ENCODE measurements around the gene NCCRP1.

The NCCRP1 gene

GRCh38 chr19:39165857-39166256 is 30.9 kb upstream of the NCCRP1 start:
- no peak for DNase-seq (ENCODE audit: low spot score)

GRCh38 chr19:39166571-39167391 is 30.0 kb upstream of the NCCRP1 start:
- DNase-seq (ENCODE audit: low spot score): no peak

GRCh38 chr19:39167461-39168257 is 29.1 kb upstream of the NCCRP1 start:
- DNase-seq (ENCODE audit: low spot score): no peak

GRCh38 chr19:39168258-39169142 is 28.3 kb upstream of the NCCRP1 start:
- no peak for DNase-seq (ENCODE audit: low spot score)

- DNase-seq (ENCODE audit: low spot score): no peak
Observed at GRCh38 chr19:39169143-39169810, 27.5 kb upstream of the NCCRP1 start.

GRCh38 chr19:39170386-39171231 is 26.2 kb upstream of the NCCRP1 start:
- no peak for DNase-seq (ENCODE audit: low spot score)

GRCh38 chr19:39171479-39172465 is 25.0 kb upstream of the NCCRP1 start:
- DNase-seq (ENCODE audit: low spot score): no peak

GRCh38 chr19:39172700-39173501 is 23.9 kb upstream of the NCCRP1 start:
- DNase-seq (ENCODE audit: low spot score): no peak

GRCh38 chr19:39173502-39173991 is 23.2 kb upstream of the NCCRP1 start:
- no peak for DNase-seq (ENCODE audit: low spot score)

GRCh38 chr19:39174142-39174541 is 22.6 kb upstream of the NCCRP1 start:
- DNase-seq (ENCODE audit: low spot score): no peak

- no peak for DNase-seq (ENCODE audit: low spot score)
Observed at GRCh38 chr19:39174558-39175544, 21.9 kb upstream of the NCCRP1 start.

- no peak for DNase-seq (ENCODE audit: low spot score)
Observed at GRCh38 chr19:39175564-39175963, 21.2 kb upstream of the NCCRP1 start.

GRCh38 chr19:39177110-39177699 is 19.6 kb upstream of the NCCRP1 start:
- DNase-seq (ENCODE audit: low spot score): no peak

- no peak for DNase-seq (ENCODE audit: low spot score)
Observed at GRCh38 chr19:39177736-39178135, 19.0 kb upstream of the NCCRP1 start.

GRCh38 chr19:39178296-39179006 is 18.3 kb upstream of the NCCRP1 start:
- DNase-seq (ENCODE audit: low spot score): no peak

- no peak for DNase-seq (ENCODE audit: low spot score)
Observed at GRCh38 chr19:39179754-39180153, 17.0 kb upstream of the NCCRP1 start.

Measured in HuH-7 (cell line).